ENCODE results near the gene LRRC71.

The LRRC71 gene

DNA sequence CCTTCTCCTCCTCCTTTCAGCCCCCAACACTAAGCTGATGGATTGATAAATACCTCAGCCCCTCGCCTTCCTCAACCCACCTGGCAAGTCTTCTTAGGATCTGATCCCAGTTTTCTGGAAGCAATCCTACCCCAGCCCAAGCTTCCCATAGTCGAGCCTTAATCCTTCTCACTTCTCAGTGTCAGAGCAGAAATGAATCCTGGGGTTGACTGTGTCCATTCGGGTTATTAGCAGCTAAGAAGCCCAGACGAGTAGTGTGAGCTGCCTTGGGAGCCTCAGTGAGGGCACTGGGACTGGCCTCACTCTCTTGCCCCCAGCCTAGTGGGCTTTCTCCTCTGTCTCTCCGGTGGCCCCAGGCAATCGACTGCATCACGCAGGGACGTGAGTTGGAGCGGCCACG, 39.3 kb upstream of the LRRC71 start:
- Histone ChIP-seq H3K27me3 (ENCODE audit: insufficient read depth, low read length, poor library complexity) (peaks cover 22% of the 10 kb centered on the region), H3K4me2 (ENCODE audit: insufficient read depth, low read length) (no peak overlapping the region), H3K9ac (ENCODE audit: low read depth, low read length) (no peak overlapping the region), H3K4me1 (ENCODE audit: insufficient read depth, low read length) (no peaks in the 10 kb centered on the region), H3K36me3 (ENCODE audit: insufficient read depth, low read length) (no peaks in the 10 kb centered on the region), H2AFZ (ENCODE audit: low read depth, low read length) (no peak overlapping the region), H3K27ac (ENCODE audit: low read length) (no peak overlapping the region), H4K20me1 (ENCODE audit: insufficient read depth, low read length) (peaks cover 3% of the 10 kb centered on the region; the same call in 1 of the 2 replicates), H3K9me3 (ENCODE audit: insufficient read depth, low read length, severe bottlenecking) (no peaks in the 10 kb centered on the region), H3K4me3 (ENCODE audit: low read depth in 1 of 2, low read length in 2 of 2) (no peak overlapping the region), H3K79me2 (ENCODE audit: insufficient read depth, low read length) (no peaks in the 10 kb centered on the region)
- DNase-seq (no peak), ATAC-seq (ENCODE audit: insufficient read depth, low read depth) (no peak)
- no peak for TF ChIP-seq EZH2 (IDR thresholded peaks at IDR 0.05; ENCODE audit: borderline replicate concordance, low read depth, low read length, severe bottlenecking)
- TF ChIP-seq, protein P1, sequence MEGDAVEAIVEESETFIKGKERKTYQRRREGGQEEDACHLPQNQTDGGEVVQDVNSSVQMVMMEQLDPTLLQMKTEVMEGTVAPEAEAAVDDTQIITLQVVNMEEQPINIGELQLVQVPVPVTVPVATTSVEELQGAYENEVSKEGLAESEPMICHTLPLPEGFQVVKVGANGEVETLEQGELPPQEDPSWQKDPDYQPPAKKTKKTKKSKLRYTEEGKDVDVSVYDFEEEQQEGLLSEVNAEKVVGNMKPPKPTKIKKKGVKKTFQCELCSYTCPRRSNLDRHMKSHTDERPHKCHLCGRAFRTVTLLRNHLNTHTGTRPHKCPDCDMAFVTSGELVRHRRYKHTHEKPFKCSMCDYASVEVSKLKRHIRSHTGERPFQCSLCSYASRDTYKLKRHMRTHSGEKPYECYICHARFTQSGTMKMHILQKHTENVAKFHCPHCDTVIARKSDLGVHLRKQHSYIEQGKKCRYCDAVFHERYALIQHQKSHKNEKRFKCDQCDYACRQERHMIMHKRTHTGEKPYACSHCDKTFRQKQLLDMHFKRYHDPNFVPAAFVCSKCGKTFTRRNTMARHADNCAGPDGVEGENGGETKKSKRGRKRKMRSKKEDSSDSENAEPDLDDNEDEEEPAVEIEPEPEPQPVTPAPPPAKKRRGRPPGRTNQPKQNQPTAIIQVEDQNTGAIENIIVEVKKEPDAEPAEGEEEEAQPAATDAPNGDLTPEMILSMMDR (IDR thresholded peaks at IDR 0.05; ENCODE audit: borderline replicate concordance, extremely low read depth, low read length, poor library complexity, severe bottlenecking), result no peak

DNA sequence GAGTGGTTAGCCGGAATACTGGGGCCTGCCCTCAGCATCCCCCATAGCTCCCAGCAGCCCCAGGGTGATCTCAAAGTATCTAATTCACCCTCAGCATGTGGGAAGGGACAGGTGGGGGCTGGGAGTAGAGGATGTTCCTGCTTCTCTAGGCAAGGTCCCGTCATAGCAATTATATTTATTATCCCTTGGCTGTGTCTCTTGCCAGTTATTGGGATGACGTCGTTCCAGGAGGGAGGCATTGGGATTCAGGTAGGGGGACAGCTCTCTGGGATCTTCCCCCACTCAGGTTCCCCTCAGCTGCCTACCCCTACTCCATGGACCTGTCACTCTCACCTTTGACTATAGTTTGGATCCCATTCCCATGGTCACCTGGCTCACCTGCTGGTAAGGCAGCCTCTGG, 38.8 kb upstream of the LRRC71 start:
- TF ChIP-seq, protein P1 (IDR thresholded peaks at IDR 0.05; ENCODE audit: borderline replicate concordance, extremely low read depth, low read length, poor library complexity, severe bottlenecking), result no peak
- TF ChIP-seq EZH2 (IDR thresholded peaks at IDR 0.05; ENCODE audit: borderline replicate concordance, low read depth, low read length, severe bottlenecking), result no peak
- no peak for ATAC-seq (ENCODE audit: insufficient read depth, low read depth)
- Histone ChIP-seq H3K79me2 (ENCODE audit: insufficient read depth, low read length) (no peaks in the 10 kb centered on the region), H2AFZ (ENCODE audit: low read depth, low read length) (no peak overlapping the region), H3K27me3 (ENCODE audit: insufficient read depth, low read length, poor library complexity) (peaks cover 24% of the 10 kb centered on the region), H3K9ac (ENCODE audit: low read depth, low read length) (no peak overlapping the region), H3K4me3 (ENCODE audit: low read depth in 1 of 2, low read length in 2 of 2) (no peak overlapping the region), H3K4me2 (ENCODE audit: insufficient read depth, low read length) (no peak overlapping the region), H3K36me3 (ENCODE audit: insufficient read depth, low read length) (no peaks in the 10 kb centered on the region), H4K20me1 (ENCODE audit: insufficient read depth, low read length) (peaks cover 3% of the 10 kb centered on the region), H3K9me3 (ENCODE audit: insufficient read depth, low read length, severe bottlenecking) (no peaks in the 10 kb centered on the region), H3K27ac (ENCODE audit: low read length) (no peak overlapping the region), H3K4me1 (ENCODE audit: insufficient read depth, low read length) (no peaks in the 10 kb centered on the region)
- no peak for DNase-seq

DNA sequence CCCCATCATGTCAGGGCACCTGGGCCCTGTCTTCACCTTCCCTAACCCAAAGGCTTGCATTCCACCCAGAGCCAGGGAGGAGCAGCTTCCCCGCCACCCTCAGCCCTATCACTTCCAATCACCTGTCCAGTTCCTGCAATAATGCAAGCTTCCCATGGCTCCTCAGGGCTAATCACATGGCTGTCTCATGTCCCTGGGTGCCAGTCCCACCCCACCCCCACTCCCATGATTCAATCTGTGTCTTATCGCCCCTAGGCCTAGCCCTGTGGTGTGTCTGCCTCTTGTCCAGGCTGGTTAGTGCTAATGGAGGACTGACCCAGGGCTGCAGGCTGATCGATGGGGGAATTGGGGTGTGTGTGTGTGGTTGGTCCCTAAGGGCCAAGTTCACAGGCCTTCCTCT, 37.9 kb upstream of the LRRC71 start:
- no peak for DNase-seq
- H2AFZ ChIP-seq (ENCODE audit: low read depth, low read length), result no peak overlapping the region

More for the DNA sequence above, 37.9 kb upstream of the LRRC71 start:
- H3K27me3 ChIP-seq (ENCODE audit: insufficient read depth, low read length, poor library complexity), result peaks cover 26% of the 10 kb centered on the region
- ATAC-seq (ENCODE audit: insufficient read depth, low read depth), result no peak
- no peaks in the 10 kb centered on the region for H3K79me2 ChIP-seq (ENCODE audit: insufficient read depth, low read length)
- no peak overlapping the region for H3K4me3 ChIP-seq (ENCODE audit: low read depth in 1 of 2, low read length in 2 of 2)
- H3K4me1 ChIP-seq (ENCODE audit: insufficient read depth, low read length), result no peaks in the 10 kb centered on the region
- no peak for TF ChIP-seq EZH2 (IDR thresholded peaks at IDR 0.05; ENCODE audit: borderline replicate concordance, low read depth, low read length, severe bottlenecking)
- TF ChIP-seq, protein P1 (IDR thresholded peaks at IDR 0.05; ENCODE audit: borderline replicate concordance, extremely low read depth, low read length, poor library complexity, severe bottlenecking), result no peak
- H3K9me3 ChIP-seq (ENCODE audit: insufficient read depth, low read length, severe bottlenecking), result no peaks in the 10 kb centered on the region
- no peak overlapping the region for H3K9ac ChIP-seq (ENCODE audit: low read depth, low read length)
- no peak overlapping the region for H3K27ac ChIP-seq (ENCODE audit: low read length)
- no peak overlapping the region for H3K4me2 ChIP-seq (ENCODE audit: insufficient read depth, low read length)
- peaks cover 3% of the 10 kb centered on the region for H4K20me1 ChIP-seq (ENCODE audit: insufficient read depth, low read length)
- no peaks in the 10 kb centered on the region for H3K36me3 ChIP-seq (ENCODE audit: insufficient read depth, low read length)
